Hepatocyte (in vitro differentiated cells): ENCODE measurements around the gene SERPINH1. TPM values are rescaled to one million over a fixed set of nuclear protein-coding genes. Genes with fewer than 3 reads are reported as not detected.
A peak's percentile ranks its signal among the peaks of the same experiment; 100 is the strongest.

Source experiments
- DNase-seq: peaks from one replicate; pipeline ENCODE4 v3.0.0-alpha.2; 2016; ENCODE audit warnings: low spot score
- H2AFZ ChIP-seq: fragments of 200-600 bp; sonication (generic); 2 replicates; pipeline ENCODE4 v1.6.0; 2016; ENCODE audit warnings: antibody characterized with exemption, mild to moderate bottlenecking
- H3K27ac ChIP-seq: fragments of 200-600 bp; sonication (generic); 2 replicates; pipeline ENCODE4 v1.5.1; 2016; ENCODE audit warnings: mild to moderate bottlenecking
- H3K27me3 ChIP-seq: fragments of 200-600 bp; sonication (generic); 2 replicates; pipeline ENCODE4 v1.6.1; 2016
- H3K36me3 ChIP-seq: fragments of 200-600 bp; sonication (generic); replicated peaks from 2 replicates; pipeline ENCODE4 v1.5.1; 2016; ENCODE audit warnings: low read depth; ENCODE audit not compliant: insufficient read depth
- H3K4me1 ChIP-seq: fragments of 200-600 bp; sonication (generic); 2 replicates; pipeline ENCODE4 v1.5.1; 2016; ENCODE audit warnings: mild to moderate bottlenecking, moderate library complexity; ENCODE audit not compliant: insufficient read depth
- H3K4me2 ChIP-seq: fragments of 200-600 bp; sonication (generic); 2 replicates; pipeline ENCODE4 v1.6.0; 2016
- H3K4me3 ChIP-seq: fragments of 200-600 bp; sonication (generic); 2 replicates; pipeline ENCODE4 v1.5.1; 2016; ENCODE audit warnings: mild to moderate bottlenecking
- H3K79me2 ChIP-seq: fragments of 200-600 bp; sonication (generic); 2 replicates; pipeline ENCODE4 v1.6.0; 2017; ENCODE audit warnings: mild to moderate bottlenecking
- H3K9me2 ChIP-seq: fragments of 200-600 bp; sonication (generic); replicated peaks from 2 replicates; pipeline ENCODE4 v1.6.0; 2017; ENCODE audit warnings: mild to moderate bottlenecking; ENCODE audit not compliant: insufficient read depth
- H3K9me3 ChIP-seq: fragments of 200-600 bp; sonication (generic); 2 replicates; pipeline ENCODE4 v1.5.1; 2016; ENCODE audit warnings: low read depth, mild to moderate bottlenecking
- H4K20me1 ChIP-seq: fragments of 200-600 bp; sonication (generic); 2 replicates; pipeline ENCODE4 v1.6.0; 2016; ENCODE audit warnings: mild to moderate bottlenecking; ENCODE audit not compliant: insufficient read depth, poor library complexity, severe bottlenecking
- CTCF ChIP-seq: fragments of 200-600 bp; sonication (generic); IDR thresholded peaks from 2 replicates; pipeline ENCODE4 v1.5.1; 2016; ENCODE audit warnings: antibody characterized with exemption, mild to moderate bottlenecking; ENCODE audit not compliant: poor library complexity
- EZH2 ChIP-seq: fragments of 200-600 bp; sonication (generic); IDR thresholded peaks from 2 replicates; pipeline ENCODE4 v1.6.1; 2016; ENCODE audit warnings: antibody characterized with exemption, mild to moderate bottlenecking, borderline replicate concordance
- EZH2phosphoT487 ChIP-seq: fragments of 200-600 bp; sonication (generic); IDR thresholded peaks from one replicate; pipeline ENCODE4 v1.6.1; 2018; ENCODE audit warnings: antibody characterized with exemption, mild to moderate bottlenecking, low read depth, moderate library complexity; ENCODE audit not compliant: unreplicated experiment, severe bottlenecking
- WGBS: methylation state at CpG from one replicate; pipeline ENCODE4 v1.1.6; 2016; ENCODE audit warnings: low lambda C conversion rate; ENCODE audit errors: missing lambda C conversion rate; 5-methylcytosine and 5-hydroxymethylcytosine counted together
- polyA plus RNA-seq: library from polyadenylated mRNA; unstranded; fragments of >200 nt; fragmentation: Nextera tagmentation; extraction: Ambion mirVana; gene quantifications from 2 replicates; pipeline ENCODE4 v1.2.1, GENCODE V29; 2016
- total RNA-seq: library from RNA; depleted of rRNA; stranded (reverse); fragments of >200 nt; gene quantifications from 2 replicates; pipeline ENCODE4 v1.2.3, GENCODE V29; 2014

The SERPINH1 gene
- total and polyA plus RNA-seq, 2 experiments from 2014 or later = 479 to 805 TPM

GRCh38 chr11:75579841-75580240, 17.8 kb downstream of the SERPINH1 start:
- Histone ChIP-seq H4K20me1 (no peaks in the 10 kb centered on the region), H3K9me2 (no peaks in the 10 kb centered on the region), H3K79me2 (no peaks in the 10 kb centered on the region), H3K36me3 (no peaks in the 10 kb centered on the region), H3K4me1 (peaks cover 16% of the 10 kb centered on the region), H3K27ac (no peak overlapping the region), H3K4me2 (no peak overlapping the region), H3K27me3 (no peaks in the 10 kb centered on the region), H2AFZ (no peak overlapping the region), H3K4me3 (no peak overlapping the region), H3K9me3 (no peaks in the 10 kb centered on the region)
- DNase-seq = no peak
- WGBS = 86% methylated on average over 1 of the region's 1 CpG
- no peak for TF ChIP-seq EZH2phosphoT487
- no peak for TF ChIP-seq EZH2
- TF ChIP-seq CTCF = no peak

- Histone ChIP-seq H3K4me2 (peak overlapping the region; percentile 96), H3K4me3 (peak overlapping the region; percentile 63), H4K20me1 (no peaks in the 10 kb centered on the region), H3K27me3 (no peaks in the 10 kb centered on the region), H2AFZ (peak overlapping the region; percentile 98), H3K9me2 (no peaks in the 10 kb centered on the region), H3K27ac (peak overlapping the region; percentile 99), H3K9me3 (no peaks in the 10 kb centered on the region), H3K36me3 (no peaks in the 10 kb centered on the region), H3K79me2 (no peaks in the 10 kb centered on the region), H3K4me1 (peaks cover 16% of the 10 kb centered on the region)
- DNase-seq = no peak
- WGBS = 68% methylated on average over 4 of the region's 4 CpGs
- TF ChIP-seq EZH2 (no peak), CTCF (no peak), EZH2phosphoT487 (no peak)
These were observed 20.4 kb downstream of the SERPINH1 start for GRCh38 chr11:75582506-75582894.

- 5% methylated on average over 43 of the region's 68 CpGs for WGBS
- no peaks in the 10 kb centered on the region for H3K9me2 ChIP-seq
- H3K27me3 ChIP-seq = no peaks in the 10 kb centered on the region
- no peaks in the 10 kb centered on the region for H3K79me2 ChIP-seq
- H3K9me3 ChIP-seq = no peaks in the 10 kb centered on the region
- TF ChIP-seq EZH2phosphoT487 = no peak
- no peak for TF ChIP-seq EZH2
- peak; percentile 36 for TF ChIP-seq CTCF
- H2AFZ ChIP-seq = peak overlapping the region; percentile 98
- peaks cover 16% of the 10 kb centered on the region for H3K4me1 ChIP-seq
- peak; percentile 87 for DNase-seq
- peak overlapping the region; percentile 99 for H3K27ac ChIP-seq
- peak overlapping the region; percentile 63 for H3K4me3 ChIP-seq
- H3K36me3 ChIP-seq = no peaks in the 10 kb centered on the region
- H4K20me1 ChIP-seq = no peaks in the 10 kb centered on the region
- H3K4me2 ChIP-seq = peak overlapping the region; percentile 96
These were observed 21.1 kb downstream of the SERPINH1 start for GRCh38 chr11:75582895-75583717.
